AG04449 (cell line): Measurements from ENCODE around the gene WNT6.

Experiments used
- CTCF ChIA-PET: fragments of 350-600 bp; formaldehyde crosslinking; extraction: SDS; loops from one replicate; lab custom pipeline; 2021; ENCODE audit warnings: antibody characterized with exemption; lab: Yijun Ruan, JAX
- POLR2A ChIA-PET: fragments of 400-600, 350-600 bp; formaldehyde crosslinking; extraction: SDS; loops from one replicate; lab custom pipeline; 2020; ENCODE audit warnings: antibody characterized with exemption, inconsistent platforms; lab: Yijun Ruan, JAX
- DNase-seq: peaks from one replicate; pipeline ENCODE4 v3.0.0-alpha.2; 2010; ENCODE audit warnings: low read depth, low spot score
- H3K4me3 ChIP-seq: 2 replicates; pipeline ENCODE4 v1.5.1; 2011; ENCODE audit warnings: low read depth, mild to moderate bottlenecking, control low read depth, low read length
- TF ChIP-seq, protein P1 (sequence below): IDR thresholded peaks from one replicate; pipeline ENCODE4 v1.5.1; 2011; ENCODE audit warnings: mild to moderate bottlenecking, moderate library complexity, low read length, control low read depth, inconsistent platforms; ENCODE audit not compliant: insufficient read depth; ENCODE audit errors: missing control alignments

Gene WNT6

DNA sequence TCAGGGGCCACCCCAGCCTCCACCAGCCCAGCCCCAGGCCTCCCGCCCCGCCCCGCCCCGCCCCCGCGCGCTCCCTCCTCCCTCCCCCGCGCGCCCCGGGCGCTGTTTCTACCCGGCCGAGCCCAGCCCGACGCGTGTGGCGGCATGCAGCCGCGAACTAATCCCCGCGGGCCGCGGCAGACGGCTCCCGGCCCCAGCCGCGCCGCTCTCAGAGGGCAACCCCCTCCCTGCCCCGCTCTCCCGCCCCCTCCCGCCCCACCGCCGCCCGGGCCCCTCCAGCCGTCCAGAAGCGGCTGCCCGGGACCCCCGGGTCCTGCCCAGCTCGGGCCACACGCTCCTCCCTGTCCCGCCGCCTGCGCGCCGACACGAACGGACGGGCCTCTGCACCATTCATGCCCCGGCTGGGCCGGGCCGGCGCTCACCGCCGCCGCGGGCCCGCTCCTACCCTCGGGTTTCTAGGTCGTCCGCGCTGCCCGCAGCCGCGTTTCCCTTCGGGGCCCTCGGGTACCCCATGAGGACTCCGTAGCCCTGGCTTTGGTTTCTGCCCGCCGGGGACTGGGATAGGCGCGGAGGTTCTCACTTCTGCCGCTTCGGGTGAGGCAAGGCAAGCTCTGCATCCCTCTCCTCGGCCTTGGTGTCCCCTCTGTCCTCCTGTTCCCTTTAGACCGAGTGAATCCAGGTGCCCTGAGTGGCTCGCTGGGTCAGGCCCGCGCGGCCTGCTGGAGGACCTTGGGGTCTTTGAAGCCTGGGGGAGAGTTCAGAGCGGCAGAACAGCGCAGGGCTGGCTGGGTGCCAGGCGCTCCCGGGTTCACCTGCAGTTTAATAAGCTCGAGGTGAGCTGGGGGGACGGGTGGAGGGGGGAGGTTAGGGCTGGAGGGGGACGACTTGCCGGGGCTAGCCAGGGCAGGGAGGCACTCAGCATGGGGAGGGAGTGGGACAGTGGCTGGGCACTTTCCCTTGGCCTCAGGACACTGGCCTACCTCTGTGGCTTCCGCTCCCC lies 24.2 kb downstream of the WNT6 start:
- H3K4me3 ChIP-seq: no peak overlapping the region
- CTCF ChIA-PET: interaction anchor here (1.2 to 17.5 kb wide), 4 partner anchors 3 to 36 kb away, joined by 3 to 453 read pairs (median 228); partner anchors contain the start of gene WNT10A
- no peak for DNase-seq
- POLR2A ChIA-PET: no interaction called here
- TF ChIP-seq, protein P1, sequence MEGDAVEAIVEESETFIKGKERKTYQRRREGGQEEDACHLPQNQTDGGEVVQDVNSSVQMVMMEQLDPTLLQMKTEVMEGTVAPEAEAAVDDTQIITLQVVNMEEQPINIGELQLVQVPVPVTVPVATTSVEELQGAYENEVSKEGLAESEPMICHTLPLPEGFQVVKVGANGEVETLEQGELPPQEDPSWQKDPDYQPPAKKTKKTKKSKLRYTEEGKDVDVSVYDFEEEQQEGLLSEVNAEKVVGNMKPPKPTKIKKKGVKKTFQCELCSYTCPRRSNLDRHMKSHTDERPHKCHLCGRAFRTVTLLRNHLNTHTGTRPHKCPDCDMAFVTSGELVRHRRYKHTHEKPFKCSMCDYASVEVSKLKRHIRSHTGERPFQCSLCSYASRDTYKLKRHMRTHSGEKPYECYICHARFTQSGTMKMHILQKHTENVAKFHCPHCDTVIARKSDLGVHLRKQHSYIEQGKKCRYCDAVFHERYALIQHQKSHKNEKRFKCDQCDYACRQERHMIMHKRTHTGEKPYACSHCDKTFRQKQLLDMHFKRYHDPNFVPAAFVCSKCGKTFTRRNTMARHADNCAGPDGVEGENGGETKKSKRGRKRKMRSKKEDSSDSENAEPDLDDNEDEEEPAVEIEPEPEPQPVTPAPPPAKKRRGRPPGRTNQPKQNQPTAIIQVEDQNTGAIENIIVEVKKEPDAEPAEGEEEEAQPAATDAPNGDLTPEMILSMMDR: no peak

DNA sequence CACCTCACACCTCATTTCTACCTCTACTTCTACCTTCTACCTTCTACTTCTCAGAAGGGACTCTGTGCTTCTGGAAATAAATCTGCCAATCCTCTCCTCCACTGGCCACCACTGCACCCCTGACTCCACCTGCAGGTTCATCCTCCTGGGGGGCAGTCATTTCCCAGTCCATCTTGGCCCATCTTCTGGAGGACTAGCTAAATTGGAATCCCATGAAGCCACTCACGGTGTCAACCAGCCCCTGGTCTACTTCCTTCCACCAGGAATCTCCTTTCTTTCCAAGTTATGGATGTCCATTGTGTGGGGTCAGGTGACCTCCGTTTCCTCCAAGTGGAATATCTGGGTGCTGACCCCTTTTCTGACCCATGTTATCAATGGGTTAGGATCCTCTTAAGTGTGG lies 24.9 kb downstream of the WNT6 start:
- DNase-seq: no peak
- TF ChIP-seq, protein P1: no peak
- CTCF ChIA-PET: interaction anchor here (0.7 to 17.5 kb wide), 4 partner anchors 4 to 93 kb away, joined by 3 to 453 read pairs (median 228); partner anchors contain the start of gene WNT10A
- H3K4me3 ChIP-seq: no peak overlapping the region
- POLR2A ChIA-PET: no interaction called here

DNA sequence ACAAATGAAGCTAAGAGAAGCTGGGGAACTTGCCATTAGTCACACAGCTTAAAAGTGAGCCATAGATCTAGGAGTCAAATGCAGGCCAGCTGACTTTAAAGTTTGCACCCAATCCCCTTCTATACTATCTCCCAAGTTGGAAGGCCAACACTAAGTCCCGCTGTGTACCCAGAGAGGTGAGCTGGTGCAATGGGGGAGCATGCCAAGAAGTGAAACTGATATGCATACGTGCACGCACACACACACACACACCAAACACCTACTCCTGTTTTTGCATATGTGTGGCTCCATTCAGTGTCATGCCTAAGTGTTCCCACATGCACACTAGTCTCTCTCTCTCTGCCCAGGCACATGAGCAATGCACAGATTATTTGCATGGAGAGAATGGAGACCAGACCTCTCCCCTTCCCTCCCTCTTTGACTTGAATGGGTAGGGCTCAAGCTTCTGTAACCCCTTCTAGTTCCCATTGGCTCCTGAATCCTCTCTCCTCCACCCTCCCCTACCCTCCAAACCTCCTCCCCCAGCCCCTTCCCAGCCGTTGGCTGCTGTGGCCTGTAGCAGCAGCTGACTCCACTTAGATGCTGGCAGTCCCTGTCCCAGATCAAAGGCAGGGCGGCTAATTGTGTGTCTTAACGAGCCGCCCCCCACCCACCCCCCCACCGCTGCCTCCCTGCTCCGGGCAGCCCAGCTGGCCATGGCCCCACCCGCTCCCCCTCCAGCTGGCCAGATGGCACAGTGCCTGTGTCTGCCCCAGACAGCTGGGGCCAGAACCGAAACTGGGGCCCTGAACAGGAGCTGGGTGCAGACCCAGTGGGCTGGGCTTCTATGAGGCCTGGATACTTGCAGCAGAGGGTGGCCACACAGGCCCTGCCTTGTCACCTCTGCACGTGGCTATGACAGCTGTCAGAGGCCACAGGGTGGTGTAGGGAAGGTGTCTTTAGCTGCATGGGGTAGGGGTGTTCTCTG lies 26.7 kb downstream of the WNT6 start:
- POLR2A ChIA-PET: no interaction called here
- DNase-seq: no peak
- no peak overlapping the region for H3K4me3 ChIP-seq
- TF ChIP-seq, protein P1: no peak
- CTCF ChIA-PET: interaction anchor here (1.0 to 17.5 kb wide), 5 partner anchors 6 to 199 kb away, joined by 3 to 453 read pairs (median 9); partner anchors contain the start of gene WNT10A

DNA sequence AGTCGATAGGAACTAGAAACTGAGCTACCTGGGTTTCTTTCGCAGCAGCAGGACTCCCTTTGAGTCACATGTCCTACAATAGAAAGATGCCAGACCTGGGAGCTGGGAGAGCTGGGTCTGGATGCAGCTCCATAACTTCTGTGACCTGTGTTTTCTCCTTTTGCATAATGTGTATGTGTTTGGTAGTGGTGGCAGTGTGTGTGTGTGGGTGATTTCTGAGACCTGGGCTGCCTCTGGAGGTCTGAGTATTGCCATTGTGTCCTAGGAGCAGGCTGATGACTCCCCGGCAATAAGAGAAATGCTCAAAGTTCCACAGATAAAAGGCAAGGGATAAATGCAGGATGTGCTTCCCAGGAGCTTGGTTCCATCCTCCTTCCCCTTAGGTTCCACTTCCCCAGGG lies 27.5 kb downstream of the WNT6 start:
- TF ChIP-seq, protein P1: no peak
- DNase-seq: no peak
- POLR2A ChIA-PET: no interaction called here
- CTCF ChIA-PET: interaction anchor here (0.9 to 17.5 kb wide), 9 partner anchors 5 to 200 kb away, joined by 3 to 453 read pairs (median 3); partner anchors contain the start of gene WNT10A
- H3K4me3 ChIP-seq: no peak overlapping the region

- TF ChIP-seq, protein P1: no peak
- no peak overlapping the region for H3K4me3 ChIP-seq
- ChIA-PET CTCF (interaction anchor here (1.0 to 17.5 kb wide), 4 partner anchors 4 to 115 kb away, joined by 3 to 453 read pairs (median 228); partner anchors contain the start of gene WNT10A), POLR2A (no interaction called here)
- DNase-seq: no peak
Measured at GRCh38 chr2:218888341-218888740, 28.7 kb downstream of the WNT6 start.
